ENCODE data around the gene PCDHGA7. TPM values are rescaled to one million over a fixed set of nuclear protein-coding genes. Genes with fewer than 3 reads are reported as not detected.
A peak's percentile ranks its signal among the peaks of the same experiment; 100 is the strongest.
"Not testable (repeated sequence)": the region's sequence is repeated elsewhere in the genome, so short reads cannot be mapped to it uniquely, and the experiment has no call there.

The PCDHGA7 gene
- total RNA-seq, 1 donor from 2014 or later, result 0.31 TPM

- H3K9me3 Mint-ChIP-seq, result no peaks in the 10 kb centered on the region
- H3K36me3 Mint-ChIP-seq, result peaks cover 7% of the 10 kb centered on the region
- H3K27ac Mint-ChIP-seq, result no peak overlapping the region
- no peaks in the 10 kb centered on the region for H3K27me3 Mint-ChIP-seq
- no peak for TF ChIP-seq CTCF (conservative IDR thresholded peaks at IDR 0.05)
- peak; percentile 58 for DNase-seq (ENCODE audit: extremely low spot score, unreplicated experiment)
- no peak overlapping the region for H3K4me3 Mint-ChIP-seq
- H3K4me1 Mint-ChIP-seq (ENCODE audit: unreplicated experiment), result no peaks in the 10 kb centered on the region
Observed at GRCh38 chr5:141384471-141385267, 2.1 kb downstream of the PCDHGA7 start.

DNA sequence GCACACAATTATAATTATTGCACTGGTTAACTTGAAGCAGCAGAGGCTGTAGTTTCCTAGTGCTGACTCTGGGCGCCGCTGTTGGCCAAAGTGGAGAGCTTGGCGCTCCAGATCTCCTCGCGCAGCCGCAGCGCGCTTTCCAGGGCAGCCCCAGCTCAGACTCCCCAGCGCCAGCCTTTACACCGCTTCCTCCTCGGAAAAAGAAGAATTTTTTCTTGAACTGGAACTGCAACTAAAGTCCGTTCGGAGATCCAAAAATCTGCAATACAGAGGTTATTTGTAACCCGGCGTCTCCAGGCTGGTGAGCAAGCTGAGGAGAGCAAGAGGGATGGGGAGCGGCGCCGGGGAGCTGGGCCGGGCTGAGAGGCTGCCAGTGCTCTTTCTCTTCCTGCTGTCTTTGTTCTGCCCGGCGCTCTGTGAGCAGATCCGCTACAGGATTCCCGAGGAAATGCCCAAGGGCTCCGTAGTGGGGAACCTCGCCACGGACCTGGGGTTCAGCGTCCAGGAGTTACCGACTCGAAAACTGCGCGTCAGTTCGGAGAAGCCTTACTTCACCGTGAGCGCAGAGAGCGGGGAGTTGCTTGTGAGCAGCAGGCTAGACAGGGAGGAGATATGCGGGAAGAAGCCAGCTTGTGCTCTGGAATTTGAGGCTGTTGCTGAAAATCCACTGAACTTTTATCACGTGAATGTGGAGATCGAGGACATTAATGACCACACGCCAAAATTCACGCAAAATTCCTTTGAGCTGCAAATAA, 5.2 kb downstream of the PCDHGA7 start, which contains the start of gene PCDHGB4:
PCDHGB4 (plus strand) TSS at position 142 of the 755 bp plus-strand sequence; CDS start at position 329, 187 bp downstream.
- peak; percentile 67 for TF ChIP-seq CTCF (conservative IDR thresholded peaks at IDR 0.05)
- H3K36me3 Mint-ChIP-seq, result peaks cover 16% of the 10 kb centered on the region
- not testable (repeated sequence) for H3K4me1 Mint-ChIP-seq (ENCODE audit: unreplicated experiment); H3K27me3 Mint-ChIP-seq; H3K27ac Mint-ChIP-seq; H3K9me3 Mint-ChIP-seq
- H3K4me3 Mint-ChIP-seq, result peak within 1 kb of the TSS; percentile 85
- DNase-seq (ENCODE audit: extremely low spot score, unreplicated experiment), result peak; percentile 67

DNA sequence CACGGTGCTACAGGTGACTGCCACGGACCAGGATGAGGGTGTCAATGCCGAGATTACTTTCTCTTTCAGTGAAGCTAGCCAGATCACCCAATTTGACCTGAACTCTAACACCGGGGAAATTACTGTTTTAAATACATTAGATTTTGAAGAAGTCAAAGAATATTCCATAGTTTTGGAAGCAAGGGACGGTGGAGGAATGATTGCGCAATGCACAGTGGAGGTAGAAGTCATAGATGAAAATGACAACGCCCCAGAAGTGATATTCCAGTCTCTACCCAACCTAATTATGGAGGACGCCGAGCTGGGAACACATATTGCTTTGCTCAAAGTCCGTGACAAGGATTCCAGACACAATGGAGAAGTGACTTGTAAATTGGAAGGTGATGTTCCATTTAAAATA, 6.1 kb downstream of the PCDHGA7 start:
- H3K4me3 Mint-ChIP-seq, result peak overlapping the region; percentile 68
- H3K27ac Mint-ChIP-seq, result no peak overlapping the region
- DNase-seq (ENCODE audit: extremely low spot score, unreplicated experiment), result no peak
- peaks cover 16% of the 10 kb centered on the region for H3K36me3 Mint-ChIP-seq
- H3K9me3 Mint-ChIP-seq, result peaks cover 6% of the 10 kb centered on the region
- no peaks in the 10 kb centered on the region for H3K27me3 Mint-ChIP-seq
- TF ChIP-seq CTCF (conservative IDR thresholded peaks at IDR 0.05), result no peak
- H3K4me1 Mint-ChIP-seq (ENCODE audit: unreplicated experiment), result no peaks in the 10 kb centered on the region

DNA sequence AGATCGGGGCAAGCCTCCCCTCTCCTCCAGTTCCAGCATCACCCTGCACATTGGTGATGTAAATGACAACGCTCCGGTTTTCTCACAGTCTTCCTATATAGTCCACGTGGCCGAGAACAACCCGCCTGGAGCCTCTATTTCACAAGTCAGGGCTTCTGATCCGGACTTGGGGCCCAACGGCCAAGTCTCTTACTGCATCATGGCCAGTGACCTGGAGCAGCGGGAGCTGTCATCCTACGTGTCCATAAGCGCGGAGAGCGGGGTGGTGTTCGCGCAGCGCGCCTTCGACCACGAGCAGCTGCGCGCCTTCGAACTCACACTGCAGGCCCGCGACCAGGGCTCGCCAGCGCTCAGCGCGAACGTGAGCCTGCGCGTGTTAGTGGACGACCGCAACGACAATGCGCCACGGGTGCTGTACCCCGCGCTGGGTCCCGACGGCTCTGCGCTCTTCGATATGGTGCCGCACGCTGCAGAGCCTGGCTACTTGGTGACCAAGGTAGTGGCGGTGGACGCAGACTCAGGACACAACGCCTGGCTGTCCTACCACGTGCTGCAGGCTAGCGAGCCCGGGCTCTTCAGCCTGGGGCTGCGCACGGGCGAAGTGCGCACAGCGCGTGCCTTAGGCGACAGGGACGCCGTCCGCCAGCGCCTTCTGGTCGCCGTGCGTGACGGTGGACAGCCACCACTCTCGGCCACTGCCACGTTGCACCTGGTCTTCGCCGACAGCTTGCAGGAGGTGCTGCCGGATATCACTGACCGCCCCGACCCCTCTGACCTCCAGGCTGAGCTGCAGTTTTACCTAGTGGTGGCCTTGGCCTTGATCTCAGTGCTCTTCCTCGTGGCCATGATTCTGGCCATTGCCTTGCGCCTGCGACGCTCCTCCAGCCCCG, 6.9 kb downstream of the PCDHGA7 start:
- peaks cover 10% of the 10 kb centered on the region for H3K9me3 Mint-ChIP-seq
- peak; percentile 55 for DNase-seq (ENCODE audit: extremely low spot score, unreplicated experiment)
- H3K36me3 Mint-ChIP-seq, result peaks cover 20% of the 10 kb centered on the region
- TF ChIP-seq CTCF (conservative IDR thresholded peaks at IDR 0.05), result no peak
- H3K4me3 Mint-ChIP-seq, result no peak overlapping the region
- H3K4me1 Mint-ChIP-seq (ENCODE audit: unreplicated experiment), result no peaks in the 10 kb centered on the region
- no peaks in the 10 kb centered on the region for H3K27me3 Mint-ChIP-seq
- peak overlapping the region; percentile 4 for H3K27ac Mint-ChIP-seq

Measured in type B pancreatic cell (in vitro differentiated cells).